Tibial nerve (tissue), 3 donors: ENCODE data around the gene TGM4.

Experiments
- POLR2A ChIP-seq, 2 donors: fragments of 450-650 bp; IDR thresholded peaks; one replicate each; pipeline ENCODE4 v1.6.1; 2017; ENCODE audit warnings: antibody characterized with exemption in 2 of 2, mild to moderate bottlenecking in 2 of 2, moderate library complexity in 2 of 2
- TF ChIP-seq, protein P1 (sequence below), 5 experiments: fragments of 200-600 bp in 3 of 5; fragments of 450-650 bp in 2 of 5; sonication (generic) in 3 of 5; IDR thresholded peaks; one replicate each; pipeline ENCODE4 v1.5.1; 2016 to 2019; ENCODE audit warnings: antibody characterized with exemption in 5 of 5, mild to moderate bottlenecking in 3 of 5, moderate library complexity in 2 of 5

- TF ChIP-seq POLR2A (IDR thresholded peaks at IDR 0.05) = no peak
- TF ChIP-seq, protein P1, sequence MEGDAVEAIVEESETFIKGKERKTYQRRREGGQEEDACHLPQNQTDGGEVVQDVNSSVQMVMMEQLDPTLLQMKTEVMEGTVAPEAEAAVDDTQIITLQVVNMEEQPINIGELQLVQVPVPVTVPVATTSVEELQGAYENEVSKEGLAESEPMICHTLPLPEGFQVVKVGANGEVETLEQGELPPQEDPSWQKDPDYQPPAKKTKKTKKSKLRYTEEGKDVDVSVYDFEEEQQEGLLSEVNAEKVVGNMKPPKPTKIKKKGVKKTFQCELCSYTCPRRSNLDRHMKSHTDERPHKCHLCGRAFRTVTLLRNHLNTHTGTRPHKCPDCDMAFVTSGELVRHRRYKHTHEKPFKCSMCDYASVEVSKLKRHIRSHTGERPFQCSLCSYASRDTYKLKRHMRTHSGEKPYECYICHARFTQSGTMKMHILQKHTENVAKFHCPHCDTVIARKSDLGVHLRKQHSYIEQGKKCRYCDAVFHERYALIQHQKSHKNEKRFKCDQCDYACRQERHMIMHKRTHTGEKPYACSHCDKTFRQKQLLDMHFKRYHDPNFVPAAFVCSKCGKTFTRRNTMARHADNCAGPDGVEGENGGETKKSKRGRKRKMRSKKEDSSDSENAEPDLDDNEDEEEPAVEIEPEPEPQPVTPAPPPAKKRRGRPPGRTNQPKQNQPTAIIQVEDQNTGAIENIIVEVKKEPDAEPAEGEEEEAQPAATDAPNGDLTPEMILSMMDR (IDR thresholded peaks at IDR 0.05) = no peak
Measured at GRCh38 chr3:44832965-44833364, 41.4 kb upstream of the TGM4 start.
